Stimulated activated CD8-positive, alpha-beta memory T cell treated with anti-CD3 and anti-CD28 coated beads, Interleukin-7, amount 100 ng/mL, for 24 hours (primary cell): ENCODE results near the gene TOP2A.
"Not testable (repeated sequence)": the region's sequence is repeated elsewhere in the genome, so short reads cannot be mapped to it uniquely, and the experiment has no call there.

ENCODE experiments used
- DNase-seq: peaks from one replicate; pipeline ENCODE4 v3.0.0-alpha.2; 2020; ENCODE audit warnings: low read depth

The TOP2A gene

GRCh38 chr17:40375786-40376185, 41.9 kb downstream of the TOP2A start:
- not testable (repeated sequence) for DNase-seq

- DNase-seq, result no peak
Measured at GRCh38 chr17:40374821-40375498, 42.7 kb downstream of the TOP2A start.

- no peak for DNase-seq
Measured at GRCh38 chr17:40373999-40374398, 43.7 kb downstream of the TOP2A start.

- no peak for DNase-seq
Measured at GRCh38 chr17:40373324-40373723, 44.4 kb downstream of the TOP2A start.

GRCh38 chr17:40372644-40373043, 45.1 kb downstream of the TOP2A start:
- not testable (repeated sequence) for DNase-seq

- no peak for DNase-seq
Measured at GRCh38 chr17:40372031-40372430, 45.7 kb downstream of the TOP2A start.

GRCh38 chr17:40371261-40371929, 46.3 kb downstream of the TOP2A start:
- no peak for DNase-seq

- DNase-seq, result no peak
Measured at GRCh38 chr17:40369923-40370322, 47.8 kb downstream of the TOP2A start.

GRCh38 chr17:40367728-40368127, 50.0 kb downstream of the TOP2A start:
- DNase-seq, result not testable (repeated sequence)

GRCh38 chr17:40366861-40367518, 50.7 kb downstream of the TOP2A start:
- DNase-seq, result no peak

- DNase-seq, result no peak
Measured at GRCh38 chr17:40366076-40366860, 51.4 kb downstream of the TOP2A start.

- no peak for DNase-seq
Measured at GRCh38 chr17:40364906-40365305, 52.8 kb downstream of the TOP2A start.

GRCh38 chr17:40364121-40364861, 53.4 kb downstream of the TOP2A start, which contains the start of gene GJD3:
GJD3 (minus strand) TSS chr17:40364737; CDS start chr17:40363815, 922 bp downstream.
- DNase-seq, result no peak

GRCh38 chr17:40363111-40363827, 54.4 kb downstream of the TOP2A start:
- DNase-seq, result no peak

GRCh38 chr17:40362696-40363110, 55.0 kb downstream of the TOP2A start:
- DNase-seq, result peak; percentile 71

- no peak for DNase-seq
Measured at GRCh38 chr17:40361925-40362695, 55.6 kb downstream of the TOP2A start.

- DNase-seq, result no peak
Measured at GRCh38 chr17:40361063-40361924, 56.4 kb downstream of the TOP2A start.

- no peak for DNase-seq
Measured at GRCh38 chr17:40360091-40360490, 57.6 kb downstream of the TOP2A start.
